ENCODE data around the gene CAPN9.

CAPN9 gene

DNA sequence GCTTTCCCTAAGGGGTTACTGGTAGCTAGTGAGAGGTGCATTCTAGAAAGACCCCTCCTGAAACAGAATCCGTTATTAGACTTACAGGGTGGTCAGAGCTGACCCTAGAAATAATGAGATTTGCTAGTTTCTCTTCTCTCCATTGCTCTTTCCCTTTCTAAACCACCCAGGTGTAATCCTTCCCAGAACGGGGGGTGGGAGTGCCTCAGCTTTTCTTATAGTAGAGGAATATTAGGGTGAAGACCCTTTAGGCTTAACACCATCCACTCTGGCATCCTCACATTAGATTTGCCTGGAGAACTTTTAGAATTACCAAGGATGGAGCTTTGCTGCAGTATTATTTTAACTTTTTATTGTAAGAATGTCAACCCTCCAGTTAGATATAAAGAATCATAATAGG is 49.4 kb downstream of the CAPN9 start:
- H3K36me3 ChIP-seq: no peaks in the 10 kb centered on the region
- no peak overlapping the region for H3K4me3 ChIP-seq (ENCODE audit: low read depth, low read length)
- 0 out of 2 replicates have a peak, but pooled peaks cover 3% of the 10 kb centered on the region for H3K27me3 ChIP-seq
- H3K4me1 ChIP-seq: no peaks in the 10 kb centered on the region
- no peak for DNase-seq
- TF ChIP-seq, protein P1, sequence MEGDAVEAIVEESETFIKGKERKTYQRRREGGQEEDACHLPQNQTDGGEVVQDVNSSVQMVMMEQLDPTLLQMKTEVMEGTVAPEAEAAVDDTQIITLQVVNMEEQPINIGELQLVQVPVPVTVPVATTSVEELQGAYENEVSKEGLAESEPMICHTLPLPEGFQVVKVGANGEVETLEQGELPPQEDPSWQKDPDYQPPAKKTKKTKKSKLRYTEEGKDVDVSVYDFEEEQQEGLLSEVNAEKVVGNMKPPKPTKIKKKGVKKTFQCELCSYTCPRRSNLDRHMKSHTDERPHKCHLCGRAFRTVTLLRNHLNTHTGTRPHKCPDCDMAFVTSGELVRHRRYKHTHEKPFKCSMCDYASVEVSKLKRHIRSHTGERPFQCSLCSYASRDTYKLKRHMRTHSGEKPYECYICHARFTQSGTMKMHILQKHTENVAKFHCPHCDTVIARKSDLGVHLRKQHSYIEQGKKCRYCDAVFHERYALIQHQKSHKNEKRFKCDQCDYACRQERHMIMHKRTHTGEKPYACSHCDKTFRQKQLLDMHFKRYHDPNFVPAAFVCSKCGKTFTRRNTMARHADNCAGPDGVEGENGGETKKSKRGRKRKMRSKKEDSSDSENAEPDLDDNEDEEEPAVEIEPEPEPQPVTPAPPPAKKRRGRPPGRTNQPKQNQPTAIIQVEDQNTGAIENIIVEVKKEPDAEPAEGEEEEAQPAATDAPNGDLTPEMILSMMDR (IDR thresholded peaks at IDR 0.05; ENCODE audit: low read depth, low read length): no peak
- no peaks in the 10 kb centered on the region for H3K9me3 ChIP-seq

DNA sequence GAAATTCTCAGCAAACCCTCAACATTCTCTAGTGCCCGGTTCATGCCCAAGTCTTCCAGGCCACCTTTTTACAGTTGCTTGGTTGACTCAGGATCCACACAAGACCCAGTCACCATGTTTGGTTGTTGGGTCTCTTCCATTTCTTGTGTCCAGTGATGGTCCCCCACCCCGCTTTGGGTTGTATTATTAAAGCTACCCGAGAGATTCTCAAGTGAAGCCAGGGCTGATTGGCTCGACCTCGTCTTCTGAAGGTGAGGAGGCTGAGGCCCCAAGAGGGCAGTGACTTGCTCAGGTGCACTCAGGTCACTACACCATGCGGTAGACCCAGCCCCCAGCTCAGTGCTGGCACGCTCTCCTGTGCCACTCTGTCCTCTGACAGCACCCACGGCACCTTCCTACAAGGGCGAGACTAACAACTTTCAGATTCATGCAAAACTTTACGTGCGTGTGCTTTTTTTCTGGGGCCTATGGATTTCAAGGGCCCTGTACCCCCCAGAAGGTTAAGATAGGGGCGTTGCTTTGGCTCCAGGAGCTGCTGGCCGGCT is 50.3 kb downstream of the CAPN9 start:
- H3K4me1 ChIP-seq: no peaks in the 10 kb centered on the region
- 0 out of 2 replicates have a peak, but pooled peaks cover 3% of the 10 kb centered on the region for H3K27me3 ChIP-seq
- TF ChIP-seq, protein P1 (IDR thresholded peaks at IDR 0.05; ENCODE audit: low read depth, low read length): no peak
- DNase-seq: no peak
- H3K9me3 ChIP-seq: no peaks in the 10 kb centered on the region
- no peaks in the 10 kb centered on the region for H3K36me3 ChIP-seq
- H3K4me3 ChIP-seq (ENCODE audit: low read depth, low read length): no peak overlapping the region

DNA sequence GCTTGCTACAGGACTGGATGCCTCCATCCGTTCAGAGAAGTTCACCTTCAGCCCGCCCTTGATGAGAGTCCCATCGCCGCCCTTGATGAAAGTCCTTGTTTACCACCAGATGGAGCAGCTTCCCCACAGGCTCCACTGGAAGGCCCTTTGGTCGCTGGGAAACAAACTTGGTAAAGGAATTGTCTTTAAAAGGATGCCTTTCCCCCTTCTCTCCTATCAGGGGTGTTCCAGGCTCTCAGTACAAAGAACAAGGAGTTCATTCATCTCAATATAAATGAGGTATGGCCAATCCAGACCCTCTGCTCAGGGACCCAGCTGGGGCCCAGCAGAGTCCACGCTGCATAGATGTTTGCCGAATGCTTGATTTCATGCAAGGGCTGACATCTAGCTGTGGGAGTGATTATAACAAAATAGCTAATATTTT is 50.8 kb downstream of the CAPN9 start:
- Histone ChIP-seq H3K4me3 (ENCODE audit: low read depth, low read length) (no peak overlapping the region), H3K36me3 (no peaks in the 10 kb centered on the region), H3K4me1 (no peaks in the 10 kb centered on the region), H3K9me3 (no peaks in the 10 kb centered on the region), H3K27me3 (0 out of 2 replicates have a peak, but pooled peaks cover 3% of the 10 kb centered on the region)
- peak; percentile 60 for DNase-seq
- TF ChIP-seq, protein P1 (IDR thresholded peaks at IDR 0.05; ENCODE audit: low read depth, low read length): peak; percentile 80

DNA sequence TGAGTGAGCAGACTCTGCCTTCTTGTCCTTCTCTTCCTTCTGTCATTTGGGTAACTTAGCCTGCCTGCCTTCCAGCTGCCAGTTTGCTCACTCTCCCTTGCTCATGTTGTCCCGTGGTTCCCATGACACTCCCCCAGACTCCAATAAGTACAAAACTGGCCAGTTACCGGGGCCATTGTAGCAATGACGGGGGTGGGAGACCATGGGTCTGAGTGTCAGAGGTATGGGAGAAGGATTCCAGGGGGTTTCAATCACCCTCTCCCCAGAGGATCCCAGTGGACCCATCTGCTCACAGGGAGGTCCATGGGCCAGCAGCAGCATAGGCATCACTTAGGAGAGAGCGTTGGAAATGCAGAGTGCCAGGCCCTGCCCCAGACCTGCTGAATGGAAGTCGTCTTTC is 51.3 kb downstream of the CAPN9 start:
- Histone ChIP-seq H3K4me1 (no peaks in the 10 kb centered on the region), H3K36me3 (no peaks in the 10 kb centered on the region), H3K27me3 (0 out of 2 replicates have a peak, but pooled peaks cover 3% of the 10 kb centered on the region), H3K9me3 (no peaks in the 10 kb centered on the region), H3K4me3 (ENCODE audit: low read depth, low read length) (no peak overlapping the region)
- no peak for DNase-seq
- TF ChIP-seq, protein P1 (IDR thresholded peaks at IDR 0.05; ENCODE audit: low read depth, low read length): no peak

DNA sequence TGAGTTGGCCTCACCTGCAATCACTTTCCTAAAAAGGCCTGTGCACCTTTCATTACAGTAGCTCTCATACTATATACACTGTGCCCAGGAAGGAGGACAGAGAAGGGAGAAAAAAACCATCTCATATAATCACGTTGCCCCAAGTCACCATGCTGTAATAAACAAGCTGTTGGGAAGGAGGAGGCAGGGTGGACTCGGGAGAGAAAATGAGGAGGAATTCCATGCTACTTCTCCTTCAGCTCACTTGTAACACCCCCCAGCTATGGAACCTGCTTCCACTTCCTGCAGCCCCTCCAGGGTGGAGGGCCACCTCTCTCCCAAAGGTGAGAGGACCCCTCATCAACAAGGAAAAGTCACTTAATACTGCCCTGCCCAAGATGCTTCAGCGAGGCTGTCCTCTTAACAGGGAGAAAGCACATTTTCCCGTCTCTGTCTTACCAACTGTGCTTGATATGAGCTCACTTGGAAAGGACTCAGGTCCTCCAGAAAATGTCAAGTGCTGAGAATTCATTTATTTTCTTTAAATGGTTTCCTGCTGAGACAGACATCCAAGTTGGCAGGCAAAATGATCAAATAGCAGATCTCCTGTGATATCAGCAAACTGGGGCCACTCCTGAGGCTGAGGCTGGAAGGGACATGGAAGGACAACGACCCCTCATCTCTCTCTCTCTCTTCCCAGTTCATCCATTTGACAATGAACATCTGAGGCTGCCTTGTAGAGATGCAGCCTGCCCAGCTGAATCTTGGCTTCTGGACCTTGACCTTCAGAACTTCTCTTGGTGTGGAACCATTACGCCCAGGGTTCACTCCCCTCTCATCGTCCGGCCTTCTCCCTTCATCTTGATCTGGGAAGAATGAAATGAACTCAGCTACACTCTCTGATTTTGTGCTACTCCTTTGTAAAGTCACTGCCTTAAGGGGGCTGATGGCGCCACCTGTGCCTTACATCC is 54.0 kb downstream of the CAPN9 start:
- Histone ChIP-seq H3K4me3 (ENCODE audit: low read depth, low read length) (no peak overlapping the region), H3K4me1 (no peaks in the 10 kb centered on the region), H3K36me3 (no peaks in the 10 kb centered on the region), H3K9me3 (no peaks in the 10 kb centered on the region), H3K27me3 (0 out of 2 replicates have a peak, but pooled peaks cover 3% of the 10 kb centered on the region)
- TF ChIP-seq, protein P1 (IDR thresholded peaks at IDR 0.05; ENCODE audit: low read depth, low read length): no peak
- no peak for DNase-seq

DNA sequence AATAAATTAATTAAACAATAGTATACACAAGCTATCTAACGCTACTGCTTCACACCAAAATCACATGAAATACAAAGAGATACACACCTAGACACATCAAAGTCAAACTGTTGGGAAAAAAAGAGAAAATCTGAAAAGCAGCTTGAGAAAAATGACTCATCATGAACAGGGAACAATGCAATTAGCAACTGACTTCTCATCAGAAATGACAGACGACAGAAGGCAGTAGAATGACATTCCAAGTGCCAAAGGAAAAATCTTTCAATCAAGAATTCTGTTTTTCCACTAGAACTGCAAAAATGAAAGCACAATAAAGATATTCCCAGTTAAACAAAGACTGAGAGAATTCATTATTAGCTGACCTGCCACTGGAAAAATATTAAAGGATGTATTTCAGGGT is 57.2 kb downstream of the CAPN9 start:
- Histone ChIP-seq H3K4me1 (no peaks in the 10 kb centered on the region), H3K9me3 (no peaks in the 10 kb centered on the region), H3K27me3 (no peaks in the 10 kb centered on the region), H3K36me3 (no peaks in the 10 kb centered on the region), H3K4me3 (ENCODE audit: low read depth, low read length) (no peak overlapping the region)
- DNase-seq: no peak
- TF ChIP-seq, protein P1 (IDR thresholded peaks at IDR 0.05; ENCODE audit: low read depth, low read length): no peak
